ENCODE data around the gene SMG6. TPM values are rescaled to one million over a fixed set of nuclear protein-coding genes. Genes with fewer than 3 reads are reported as not detected.
"Not testable (repeated sequence)": the region's sequence is repeated elsewhere in the genome, so short reads cannot be mapped to it uniquely, and the experiment has no call there.

Gene SMG6
- total RNA-seq, 1 donor from 2014 or later, result 34.7 TPM

GRCh38 chr17:2172999-2173398 is 130.6 kb downstream of the SMG6 start:
- H3K4me3 ChIP-seq (ENCODE audit: low read depth, low read length), result no peak overlapping the region
- H3K27me3 ChIP-seq (ENCODE audit: control insufficient read depth, insufficient read depth, low read length), result no peaks in the 10 kb centered on the region
- no peaks in the 10 kb centered on the region for H3K36me3 ChIP-seq (ENCODE audit: control insufficient read depth, insufficient read depth, low read length)
- TF ChIP-seq, protein P1, sequence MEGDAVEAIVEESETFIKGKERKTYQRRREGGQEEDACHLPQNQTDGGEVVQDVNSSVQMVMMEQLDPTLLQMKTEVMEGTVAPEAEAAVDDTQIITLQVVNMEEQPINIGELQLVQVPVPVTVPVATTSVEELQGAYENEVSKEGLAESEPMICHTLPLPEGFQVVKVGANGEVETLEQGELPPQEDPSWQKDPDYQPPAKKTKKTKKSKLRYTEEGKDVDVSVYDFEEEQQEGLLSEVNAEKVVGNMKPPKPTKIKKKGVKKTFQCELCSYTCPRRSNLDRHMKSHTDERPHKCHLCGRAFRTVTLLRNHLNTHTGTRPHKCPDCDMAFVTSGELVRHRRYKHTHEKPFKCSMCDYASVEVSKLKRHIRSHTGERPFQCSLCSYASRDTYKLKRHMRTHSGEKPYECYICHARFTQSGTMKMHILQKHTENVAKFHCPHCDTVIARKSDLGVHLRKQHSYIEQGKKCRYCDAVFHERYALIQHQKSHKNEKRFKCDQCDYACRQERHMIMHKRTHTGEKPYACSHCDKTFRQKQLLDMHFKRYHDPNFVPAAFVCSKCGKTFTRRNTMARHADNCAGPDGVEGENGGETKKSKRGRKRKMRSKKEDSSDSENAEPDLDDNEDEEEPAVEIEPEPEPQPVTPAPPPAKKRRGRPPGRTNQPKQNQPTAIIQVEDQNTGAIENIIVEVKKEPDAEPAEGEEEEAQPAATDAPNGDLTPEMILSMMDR (IDR thresholded peaks at IDR 0.05; ENCODE audit: insufficient read depth, low read length, poor library complexity, severe bottlenecking), result no peak
- DNase-seq (ENCODE audit: low read depth), result no peak

DNA sequence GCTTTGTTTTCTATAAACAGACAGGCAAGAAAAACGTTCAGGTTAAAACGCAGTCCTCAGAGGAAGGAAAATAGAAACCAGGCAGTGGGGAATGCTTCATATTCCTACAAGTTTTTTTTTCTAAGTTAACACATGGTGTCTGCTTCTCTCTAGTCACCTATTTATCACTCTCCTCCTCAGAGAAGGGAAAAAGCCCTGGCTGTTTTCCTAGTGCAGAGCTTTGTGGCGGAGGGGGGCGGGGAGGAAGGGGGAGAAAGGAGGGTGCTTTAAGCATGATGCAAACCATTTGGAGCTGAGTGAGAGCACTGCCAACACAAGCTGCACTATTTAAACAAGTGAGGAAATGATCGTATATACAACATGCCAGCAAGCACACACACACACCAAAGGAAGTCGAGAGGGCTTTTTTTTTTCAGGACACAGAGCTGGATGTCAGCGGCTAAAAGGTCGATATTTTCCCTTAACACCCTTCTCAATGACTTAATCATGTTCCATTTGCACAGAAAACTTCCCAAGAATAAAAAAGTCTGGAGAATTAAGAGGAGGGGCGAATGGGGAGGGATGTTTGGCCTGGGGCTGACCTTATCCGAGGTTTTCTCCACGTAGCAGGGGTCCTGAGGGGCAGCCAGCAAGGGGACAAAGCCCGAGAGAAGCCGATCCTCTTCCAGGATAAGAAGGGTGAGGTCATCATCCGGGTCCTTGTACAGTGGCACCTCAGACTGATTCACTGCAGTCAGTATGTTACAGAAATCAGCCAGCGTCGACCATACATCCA is 131.3 kb downstream of the SMG6 start:
- TF ChIP-seq, protein P1 (IDR thresholded peaks at IDR 0.05; ENCODE audit: insufficient read depth, low read length, poor library complexity, severe bottlenecking), result no peak
- no peak for DNase-seq (ENCODE audit: low read depth)
- Histone ChIP-seq H3K27me3 (ENCODE audit: control insufficient read depth, insufficient read depth, low read length) (no peaks in the 10 kb centered on the region), H3K36me3 (ENCODE audit: control insufficient read depth, insufficient read depth, low read length) (no peaks in the 10 kb centered on the region), H3K4me3 (ENCODE audit: low read depth, low read length) (no peak overlapping the region)

GRCh38 chr17:2171702-2172076 is 131.9 kb downstream of the SMG6 start:
- H3K36me3 ChIP-seq (ENCODE audit: control insufficient read depth, insufficient read depth, low read length), result no peaks in the 10 kb centered on the region
- DNase-seq (ENCODE audit: low read depth), result no peak
- H3K4me3 ChIP-seq (ENCODE audit: low read depth, low read length), result no peak overlapping the region
- TF ChIP-seq, protein P1 (IDR thresholded peaks at IDR 0.05; ENCODE audit: insufficient read depth, low read length, poor library complexity, severe bottlenecking), result no peak
- no peaks in the 10 kb centered on the region for H3K27me3 ChIP-seq (ENCODE audit: control insufficient read depth, insufficient read depth, low read length)

DNA sequence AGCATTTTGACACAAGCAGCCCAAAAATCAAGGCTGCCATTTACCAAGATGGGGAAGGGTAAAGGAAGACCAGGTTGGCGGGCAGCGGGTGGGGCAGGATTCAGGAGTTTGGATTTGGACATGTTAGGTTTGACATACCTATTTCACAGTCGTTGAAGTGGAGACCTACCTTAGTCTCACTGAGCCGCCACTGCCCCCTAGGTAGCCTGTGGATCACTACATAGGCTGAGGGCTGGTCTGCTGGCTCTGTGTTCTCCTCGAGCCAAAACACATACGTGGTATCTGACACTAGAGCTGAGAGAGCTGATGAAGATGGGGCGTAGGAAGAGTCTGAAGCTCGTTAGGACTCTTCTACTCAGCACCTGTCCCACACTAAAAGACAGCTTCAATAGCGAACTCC is 133.6 kb downstream of the SMG6 start:
- TF ChIP-seq, protein P1 (IDR thresholded peaks at IDR 0.05; ENCODE audit: insufficient read depth, low read length, poor library complexity, severe bottlenecking), result peak; percentile 18
- Histone ChIP-seq H3K27me3 (ENCODE audit: control insufficient read depth, insufficient read depth, low read length) (no peaks in the 10 kb centered on the region), H3K36me3 (ENCODE audit: control insufficient read depth, insufficient read depth, low read length) (no peaks in the 10 kb centered on the region), H3K4me3 (ENCODE audit: low read depth, low read length) (no peak overlapping the region)
- no peak for DNase-seq (ENCODE audit: low read depth)

GRCh38 chr17:2165723-2166122 is 137.9 kb downstream of the SMG6 start:
- H3K27me3 ChIP-seq (ENCODE audit: control insufficient read depth, insufficient read depth, low read length); H3K4me3 ChIP-seq (ENCODE audit: low read depth, low read length); DNase-seq (ENCODE audit: low read depth); H3K36me3 ChIP-seq (ENCODE audit: control insufficient read depth, insufficient read depth, low read length): not testable (repeated sequence)

- TF ChIP-seq, protein P1 (IDR thresholded peaks at IDR 0.05; ENCODE audit: insufficient read depth, low read length, poor library complexity, severe bottlenecking), result no peak
- Histone ChIP-seq H3K36me3 (ENCODE audit: control insufficient read depth, insufficient read depth, low read length) (no peaks in the 10 kb centered on the region), H3K4me3 (ENCODE audit: low read depth, low read length) (no peak overlapping the region), H3K27me3 (ENCODE audit: control insufficient read depth, insufficient read depth, low read length) (no peaks in the 10 kb centered on the region)
- DNase-seq (ENCODE audit: low read depth), result no peak
Observed at GRCh38 chr17:2158396-2158780, 145.2 kb downstream of the SMG6 start.

Data from kidney epithelial cell (primary cell).